HG03565 (cell line): Measurements from ENCODE around the gene DPH6.
"Not testable (repeated sequence)": the region's sequence is repeated elsewhere in the genome, so short reads cannot be mapped to it uniquely, and the experiment has no call there.

ENCODE experiments used
- ATAC-seq: cut with Tn5 transposase; IDR thresholded peaks from one replicate; pipeline ENCODE4 v1.9.1; 2021; ENCODE audit warnings: mild to moderate bottlenecking, moderate library complexity; ENCODE audit not compliant: unreplicated experiment

The DPH6 gene

DNA sequence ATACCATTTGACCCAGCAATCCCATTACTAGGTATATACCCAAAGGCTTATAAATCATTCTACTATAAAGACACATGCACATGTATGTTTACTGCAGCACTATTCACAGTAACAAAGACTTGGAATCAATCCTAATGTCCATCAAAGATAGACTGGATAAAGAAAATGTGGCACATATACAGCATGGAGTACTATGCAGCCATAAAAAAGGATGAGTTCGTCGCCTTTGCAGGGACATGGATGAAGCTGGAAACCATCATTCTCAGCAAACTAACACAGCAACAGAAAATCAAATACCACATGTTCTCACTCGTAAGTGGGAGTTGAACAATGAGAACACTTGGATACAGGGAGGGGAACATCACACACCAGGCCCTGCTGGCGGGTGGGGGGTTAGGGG is 104.7 kb downstream of the DPH6 start:
- not testable (repeated sequence) for ATAC-seq

DNA sequence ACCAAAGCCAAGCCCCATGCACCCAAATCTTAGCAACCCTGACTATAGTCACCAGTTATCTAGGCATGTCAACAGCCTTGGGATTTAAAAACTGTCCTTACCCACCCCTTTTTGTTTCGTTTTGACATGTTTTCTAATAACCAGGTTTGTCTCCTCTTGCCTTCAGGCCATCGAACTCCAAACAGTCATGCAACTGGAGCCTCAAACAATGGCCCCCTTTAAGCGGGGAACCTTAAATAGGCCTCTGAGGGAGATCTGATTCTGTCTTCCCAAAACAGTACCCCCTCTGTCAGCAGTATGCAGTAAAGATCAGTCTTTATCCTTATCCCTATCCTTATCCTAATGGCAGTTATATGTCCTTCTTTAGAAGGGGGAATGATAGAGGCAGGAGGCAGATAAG is 105.7 kb downstream of the DPH6 start:
- ATAC-seq = no peak

DNA sequence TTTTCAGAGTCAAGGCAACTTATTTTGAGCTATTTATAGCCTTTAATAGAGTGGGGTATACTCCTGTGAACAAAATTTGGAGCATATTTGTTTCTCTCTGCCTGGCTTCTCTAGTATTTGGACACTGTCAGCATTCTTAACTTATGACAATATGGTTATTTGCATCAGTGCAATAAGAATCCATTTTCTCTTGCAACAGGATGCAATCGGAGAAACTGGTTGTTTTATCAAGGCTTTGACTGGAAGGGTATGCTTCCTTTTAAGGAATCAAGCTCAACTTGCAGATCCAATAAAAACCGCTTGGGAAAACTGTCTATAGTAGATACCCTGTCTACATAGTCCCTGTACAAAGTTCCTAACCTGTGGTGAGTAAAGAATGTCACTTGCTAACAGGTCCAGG is 106.7 kb downstream of the DPH6 start:
- no peak for ATAC-seq

DNA sequence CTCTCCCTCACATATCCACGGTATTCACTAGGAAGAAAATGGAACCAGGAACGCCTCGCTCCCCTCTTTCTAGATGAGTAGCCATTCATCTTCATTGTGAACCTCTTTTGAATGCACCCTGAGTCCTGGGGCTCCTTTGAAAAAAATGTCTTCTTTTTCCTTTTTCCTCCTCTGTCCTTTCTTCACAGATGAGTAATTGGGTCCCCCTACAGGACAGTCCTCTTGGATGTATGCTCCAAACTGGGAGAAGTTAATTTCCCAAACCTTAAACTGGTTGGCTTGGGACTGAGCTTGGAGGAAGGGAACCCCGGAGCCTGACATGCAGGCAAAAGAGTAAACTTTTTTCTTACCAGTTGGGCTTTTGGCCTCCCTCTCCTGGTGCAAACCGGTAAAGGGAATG is 108.8 kb downstream of the DPH6 start:
- no peak for ATAC-seq

DNA sequence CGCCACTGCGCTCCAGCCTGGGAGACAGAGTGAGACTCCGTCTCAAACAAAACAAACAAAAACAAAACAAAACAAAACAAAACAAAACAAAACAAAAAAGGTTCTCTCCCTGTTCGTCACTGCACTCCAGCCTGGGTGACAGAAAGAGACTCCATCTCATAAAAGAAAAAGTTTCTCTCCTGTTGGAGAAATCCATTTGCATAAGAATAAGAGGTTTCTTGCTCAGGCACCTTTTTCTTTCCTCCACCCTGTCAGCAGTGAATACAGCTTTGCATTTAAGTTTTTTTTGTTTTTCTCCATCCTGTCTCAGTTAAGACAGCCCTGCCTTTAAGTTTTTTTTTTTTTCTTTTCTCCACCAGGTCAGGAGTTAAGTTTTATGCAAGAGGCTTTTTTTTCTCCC is 109.5 kb downstream of the DPH6 start:
- ATAC-seq = no peak

DNA sequence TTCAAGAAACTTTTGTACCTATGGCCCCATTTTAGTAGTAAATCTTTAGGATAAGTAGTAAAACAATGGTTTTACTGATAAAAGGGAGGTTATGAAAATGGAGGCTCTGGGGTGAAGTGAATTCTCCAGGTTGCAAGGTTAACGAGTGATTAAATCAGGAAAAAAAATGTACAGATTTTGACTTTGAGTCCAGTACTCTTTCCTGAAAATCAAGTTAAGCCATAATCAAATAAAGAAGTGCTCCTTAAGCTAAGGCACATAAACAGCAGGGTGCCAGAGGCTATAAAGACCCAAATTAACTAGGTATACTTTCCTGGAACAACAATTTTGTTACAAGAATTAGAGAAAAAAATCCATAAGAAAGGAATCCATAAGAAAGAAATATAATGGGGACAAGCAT is 114.7 kb downstream of the DPH6 start:
- no peak for ATAC-seq

DNA sequence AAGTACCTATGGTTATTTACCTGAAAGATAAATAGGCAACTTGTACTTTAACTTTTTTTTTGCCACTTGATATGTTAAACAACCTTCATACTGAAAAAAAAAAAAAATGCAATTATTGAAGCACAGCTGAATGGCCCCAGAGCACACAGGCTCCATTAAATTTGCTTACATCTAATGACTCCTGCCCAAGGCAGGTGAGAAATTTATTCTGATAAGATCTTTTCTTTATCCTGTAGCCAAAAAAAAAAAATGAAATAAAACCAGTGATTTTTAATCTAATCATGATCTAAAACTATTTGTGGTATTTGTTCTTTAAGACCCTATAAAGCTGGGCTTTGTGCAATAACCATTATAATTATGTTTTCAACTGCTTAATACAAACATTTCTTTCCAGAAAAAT is 115.7 kb downstream of the DPH6 start:
- no peak for ATAC-seq

DNA sequence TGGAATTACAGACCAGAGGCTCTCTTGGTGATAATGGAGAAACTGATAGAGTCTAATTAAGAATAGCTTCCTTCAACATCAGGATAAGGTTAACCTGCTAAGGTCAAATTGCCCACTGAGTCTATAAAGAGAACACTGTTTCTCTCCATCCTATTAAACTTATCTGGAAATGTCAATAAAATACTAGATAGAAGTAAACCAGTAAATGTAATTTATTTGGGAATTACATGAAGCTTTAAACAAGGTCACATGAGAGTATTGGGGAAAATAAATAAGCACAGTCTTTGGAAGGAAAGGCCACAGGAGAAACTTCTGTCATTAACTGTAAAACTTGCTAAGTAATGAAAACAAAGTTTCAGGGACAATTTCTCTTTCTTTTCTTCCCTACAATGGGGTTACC is 118.5 kb downstream of the DPH6 start:
- ATAC-seq = no peak

DNA sequence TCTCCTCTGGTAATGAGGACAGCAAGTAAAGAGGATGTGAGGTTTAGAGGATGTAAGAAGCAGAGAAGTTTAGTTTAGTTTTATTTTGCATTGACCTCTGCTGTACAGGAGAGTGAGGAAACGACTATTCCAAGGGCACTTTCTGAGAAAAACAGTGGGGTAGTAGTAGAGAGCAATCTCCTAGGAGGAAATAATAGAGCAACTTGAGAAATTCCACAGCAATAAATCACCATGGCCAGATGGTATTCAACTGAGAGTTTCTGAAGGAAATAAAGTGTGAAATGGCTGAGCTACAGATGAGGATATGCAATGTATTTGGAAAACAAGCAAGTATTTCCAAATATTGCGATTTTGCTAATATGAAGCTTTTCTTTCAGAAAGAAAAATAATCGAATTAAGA is 118.9 kb downstream of the DPH6 start:
- ATAC-seq = no peak

DNA sequence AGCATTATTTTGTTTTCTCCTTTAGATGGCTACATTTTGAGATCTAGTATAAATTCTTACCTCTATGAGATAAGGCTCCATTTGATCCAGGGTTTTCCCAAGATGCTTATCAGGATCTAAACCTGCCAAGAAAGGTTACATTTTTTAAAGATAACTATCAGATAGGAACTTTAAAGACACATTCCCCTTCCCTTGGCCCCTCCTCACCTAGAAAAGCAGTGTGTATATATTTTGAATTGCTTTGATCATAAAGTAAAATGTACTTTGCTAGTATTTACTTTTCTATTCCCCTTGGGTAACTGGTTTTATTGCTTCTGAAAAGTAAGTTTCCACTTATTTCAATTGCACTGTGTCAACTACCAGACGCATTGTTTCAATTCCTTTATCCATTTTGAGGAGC is 135.2 kb downstream of the DPH6 start:
- ATAC-seq = no peak

DNA sequence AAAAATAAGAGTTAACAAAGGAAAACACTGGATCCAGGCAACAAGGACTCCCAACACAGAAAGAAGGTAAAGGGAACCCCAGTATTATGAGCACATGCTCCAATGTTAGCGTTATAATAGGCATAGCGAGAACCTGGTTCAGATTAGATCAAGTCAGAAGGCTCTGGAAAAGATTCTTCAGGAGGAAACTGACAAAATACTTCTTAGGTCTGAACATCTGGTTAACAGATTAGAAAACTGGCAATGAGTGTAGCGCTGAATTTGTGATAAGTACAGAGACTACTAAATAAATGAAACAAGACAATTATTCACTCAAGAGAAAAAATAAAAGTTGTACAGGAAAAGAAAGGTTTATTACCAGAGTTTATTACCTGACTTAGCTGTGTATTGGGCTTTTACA is 146.1 kb downstream of the DPH6 start:
- ATAC-seq = no peak

DNA sequence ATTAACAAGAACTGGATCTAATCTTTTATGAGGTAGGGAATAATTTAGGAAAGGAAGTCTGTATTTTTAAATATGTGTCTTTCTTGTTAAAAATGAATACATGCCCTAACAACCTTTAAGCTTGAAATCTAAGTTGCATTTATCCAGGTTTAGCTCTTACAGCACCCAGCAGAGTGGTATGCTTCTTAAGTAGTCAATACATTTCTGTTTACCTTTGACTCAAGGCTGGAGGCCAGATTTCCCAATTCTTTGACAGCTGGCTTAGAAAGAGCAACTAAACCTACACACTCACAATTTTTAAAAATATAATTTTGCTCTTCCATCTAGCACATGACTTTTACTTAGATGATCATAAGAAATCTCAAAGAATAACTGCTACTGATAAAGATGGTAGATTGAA is 148.9 kb downstream of the DPH6 start:
- no peak for ATAC-seq

DNA sequence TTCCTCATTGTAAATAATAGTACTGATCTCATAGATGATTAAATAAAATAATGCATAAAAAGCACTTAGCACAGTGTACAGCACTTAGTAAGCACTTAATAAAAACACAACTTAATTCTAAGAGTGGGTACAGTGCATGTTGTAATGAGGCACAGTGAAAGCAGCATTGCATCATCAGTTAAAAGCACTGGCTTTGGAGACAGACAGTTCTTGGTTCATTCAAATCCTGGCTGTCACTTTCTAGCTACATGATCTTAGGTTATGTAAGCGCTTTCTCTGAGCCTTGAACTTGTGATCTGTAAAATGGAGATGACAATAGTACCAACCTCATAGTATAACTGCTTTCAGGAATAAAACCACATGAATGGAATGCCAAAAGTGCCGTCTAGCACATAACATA is 151.5 kb downstream of the DPH6 start:
- no peak for ATAC-seq

DNA sequence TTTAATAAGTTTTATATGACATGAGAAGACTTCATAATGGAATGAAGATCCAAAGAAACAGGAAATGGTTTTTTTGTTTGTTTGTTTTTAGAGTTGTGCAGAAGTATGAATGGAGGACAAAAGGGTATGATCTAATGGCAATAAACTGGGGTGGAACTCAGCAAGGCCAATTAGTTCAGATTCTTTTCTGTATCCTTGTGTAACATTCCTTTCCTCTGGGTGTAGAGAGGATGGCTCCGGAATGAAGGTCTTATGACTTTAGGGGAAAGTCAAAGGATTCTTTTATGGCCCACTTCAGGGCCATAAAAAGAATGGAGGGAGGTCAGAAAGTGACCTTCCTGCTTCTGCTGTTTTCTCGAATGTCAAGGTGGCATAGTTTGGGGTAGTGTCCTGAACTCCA is 152.6 kb downstream of the DPH6 start:
- ATAC-seq = no peak

DNA sequence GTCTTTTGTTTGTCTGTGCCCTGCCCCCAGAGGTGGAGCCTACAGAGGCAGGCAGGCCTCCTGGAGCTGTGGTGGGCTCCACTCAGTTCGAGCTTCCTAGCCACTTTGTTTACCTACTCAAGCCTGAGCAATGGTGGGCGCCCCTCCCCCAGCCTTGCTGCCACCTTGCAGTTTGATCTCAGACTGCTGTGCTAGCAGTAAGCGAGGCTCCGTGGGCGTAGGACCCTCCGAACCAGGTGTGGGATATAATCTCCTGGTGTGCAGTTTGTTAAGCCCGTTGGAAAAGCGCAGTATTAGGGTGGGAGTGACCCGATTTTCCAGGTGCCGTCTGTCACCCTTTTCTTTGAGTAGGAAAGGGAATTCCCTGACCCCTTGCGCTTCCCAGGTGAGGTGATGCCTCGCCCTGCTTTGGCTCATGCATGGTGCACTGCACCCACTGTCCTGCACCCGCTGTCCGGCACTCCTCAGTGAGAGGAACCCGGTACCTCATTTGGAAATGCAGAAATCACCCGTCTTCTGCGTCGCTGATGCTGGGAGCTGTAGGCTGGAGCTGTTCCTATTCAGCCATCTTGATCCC is 154.5 kb downstream of the DPH6 start:
- not testable (repeated sequence) for ATAC-seq

DNA sequence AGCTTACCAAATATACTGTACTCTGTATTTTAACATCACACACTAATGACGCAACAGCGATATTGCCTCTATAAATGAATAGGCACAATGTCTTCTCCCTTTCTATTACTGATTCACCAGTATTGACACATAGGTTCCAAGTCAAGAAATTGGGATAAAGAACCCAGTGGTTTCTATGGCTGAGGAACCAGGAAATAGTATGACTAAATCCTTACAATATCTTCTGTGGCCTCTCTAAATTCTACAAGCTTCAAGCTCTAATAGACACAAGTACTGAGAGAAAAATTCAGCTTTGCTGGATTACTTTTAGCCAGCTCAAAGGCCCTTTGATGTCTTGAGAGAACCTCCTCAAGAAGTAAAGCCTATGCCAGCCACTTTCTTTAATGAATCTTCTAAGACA is 162.5 kb downstream of the DPH6 start:
- ATAC-seq = no peak

DNA sequence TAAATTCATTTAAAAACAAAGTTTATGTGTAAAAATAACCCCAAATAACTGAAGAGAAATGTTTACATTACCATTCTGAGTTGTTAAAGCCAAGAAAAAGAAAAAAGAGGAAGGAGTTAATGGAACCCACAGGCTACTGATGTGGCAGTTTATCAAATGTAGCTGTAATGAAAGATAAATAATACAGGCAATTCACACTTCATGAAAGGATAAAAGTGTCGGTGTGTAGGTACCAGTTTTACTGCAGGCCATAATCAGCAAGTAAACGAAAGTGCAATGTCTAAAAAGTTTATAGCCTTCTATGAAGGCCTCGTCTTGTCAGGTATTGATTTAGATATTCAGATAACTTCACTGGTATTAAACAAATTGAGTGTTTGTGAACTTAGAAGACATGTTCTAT is 164.6 kb downstream of the DPH6 start:
- no peak for ATAC-seq

DNA sequence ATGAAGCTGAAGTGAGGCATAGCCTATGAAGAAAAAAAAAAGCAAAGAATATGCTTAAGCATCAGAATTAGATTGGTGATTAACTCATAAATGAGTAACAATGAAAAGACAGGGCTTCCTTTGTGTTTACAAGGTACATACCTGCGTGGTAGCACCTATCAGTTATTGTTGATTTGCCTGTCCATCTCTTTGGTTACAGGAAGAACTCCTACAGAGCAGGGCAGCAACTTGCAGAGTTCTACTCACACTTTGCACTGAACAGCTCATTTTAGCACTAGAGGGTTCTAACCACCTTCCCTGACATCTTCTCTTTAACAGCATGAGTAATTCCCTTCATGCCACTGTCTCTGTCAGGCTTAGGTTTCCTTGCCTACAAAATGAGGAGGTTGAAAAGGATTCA is 166.0 kb downstream of the DPH6 start:
- no peak for ATAC-seq

DNA sequence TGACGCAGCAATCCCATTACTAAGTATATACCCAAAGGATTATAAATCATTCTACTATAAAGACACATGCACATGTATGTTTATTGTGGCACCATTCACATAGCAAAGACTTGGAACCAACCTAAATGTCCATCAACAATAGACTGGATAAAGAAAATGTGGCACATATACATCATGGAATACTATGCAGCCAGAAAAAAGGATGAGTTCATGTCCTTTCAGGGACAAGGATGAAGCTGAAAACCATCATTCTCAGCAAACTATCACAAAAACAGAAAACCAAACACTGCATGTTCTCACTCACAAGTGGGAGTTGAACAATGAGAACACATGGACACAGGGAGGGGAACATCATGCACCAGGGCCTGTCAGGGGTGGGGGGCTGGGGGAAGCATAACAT is 167.5 kb downstream of the DPH6 start:
- ATAC-seq = not testable (repeated sequence)

DNA sequence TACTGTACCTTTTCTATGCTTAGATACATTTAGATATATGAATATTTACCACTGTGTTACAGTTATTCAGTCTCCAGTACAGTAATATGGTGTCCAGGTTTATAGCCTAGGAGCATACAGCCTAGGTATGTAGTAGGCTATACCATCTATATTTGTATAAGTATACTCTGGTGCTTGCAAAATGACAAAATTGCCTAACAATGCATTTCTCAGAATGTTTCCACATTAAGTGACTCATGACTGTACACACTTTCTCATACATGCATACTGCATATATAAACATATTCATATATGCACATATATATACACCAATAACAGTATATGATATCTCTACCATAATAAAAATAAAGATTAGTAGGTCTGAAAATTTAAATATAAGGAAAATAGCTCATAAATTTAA is 169.3 kb downstream of the DPH6 start:
- no peak for ATAC-seq

DNA sequence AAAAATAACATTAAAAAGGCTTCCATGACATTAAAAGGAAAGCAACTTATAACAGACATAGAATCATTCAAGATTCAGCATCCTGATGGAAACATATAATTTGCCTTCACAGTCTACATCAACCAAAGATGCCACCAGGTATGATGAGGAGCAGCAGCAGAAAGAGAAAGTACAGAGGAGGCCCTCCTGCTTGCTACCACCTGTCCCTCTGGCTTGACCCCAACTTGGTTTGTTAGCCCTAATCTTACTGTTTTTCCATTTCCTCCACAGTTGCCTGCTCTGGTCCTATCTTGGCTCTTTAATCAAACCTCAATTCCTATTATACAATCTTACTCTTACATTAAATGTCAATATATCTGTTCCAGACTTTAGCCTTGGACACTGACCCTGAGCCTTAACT is 171.3 kb downstream of the DPH6 start:
- no peak for ATAC-seq

DNA sequence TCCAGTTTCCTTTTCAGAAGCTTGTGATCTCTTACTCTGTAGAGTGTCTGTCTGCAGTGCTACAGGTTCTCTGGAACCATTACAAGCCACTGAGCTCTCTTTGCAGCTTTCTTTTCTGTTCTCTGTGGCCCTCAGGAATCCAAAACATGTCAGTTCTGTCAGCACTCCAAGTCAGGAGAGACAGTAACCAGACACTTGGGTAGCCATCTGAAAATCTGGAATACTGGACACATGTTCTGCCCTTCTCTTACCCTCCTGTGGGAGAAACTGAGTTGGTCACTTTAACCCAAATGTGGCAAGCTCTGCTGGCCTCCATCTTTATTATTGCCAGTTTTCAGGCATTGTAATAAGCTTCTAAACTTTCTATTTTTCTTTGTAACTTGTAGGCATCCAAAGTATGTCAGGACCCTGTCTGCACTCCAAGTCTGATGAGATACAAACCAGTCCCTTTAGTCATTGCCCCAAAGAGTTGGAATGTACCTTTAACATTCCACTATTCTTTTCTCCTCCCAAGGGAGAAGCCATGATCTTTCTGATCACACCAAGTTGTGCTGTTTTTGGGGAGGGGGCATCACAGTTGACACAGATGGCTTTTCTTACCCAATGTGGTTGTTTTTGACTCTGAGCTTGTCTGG is 183.7 kb downstream of the DPH6 start:
- ATAC-seq = no peak

DNA sequence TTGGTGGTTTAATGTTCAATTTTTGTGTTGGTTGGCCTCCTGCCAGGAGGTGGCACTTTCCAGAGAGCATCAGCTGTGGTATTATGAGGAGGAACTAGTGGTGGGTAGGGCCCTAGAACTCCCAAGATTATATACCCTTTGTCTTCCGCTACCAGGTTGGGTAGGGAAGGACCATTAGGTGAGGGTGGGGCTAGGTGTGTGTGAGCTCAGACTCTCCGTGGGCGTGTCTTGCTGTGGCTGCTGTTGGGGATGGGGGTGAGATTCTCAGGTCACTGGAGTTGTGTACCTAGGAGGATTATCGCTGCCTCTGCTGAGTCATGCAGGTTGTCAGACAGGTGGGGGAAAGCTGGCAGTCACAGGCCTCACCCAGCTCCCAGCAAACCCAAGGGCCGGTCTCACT is 187.1 kb downstream of the DPH6 start:
- ATAC-seq = no peak
